ENCODE data around the gene COX6A2. TPM values are rescaled to one million over a fixed set of nuclear protein-coding genes. Genes with fewer than 3 reads are reported as not detected.

COX6A2 gene
- total and polyA plus RNA-seq, 2 donors (not counting 3 experiments of a cell fraction or from before 2014, with no cell fraction given) = not detected

GRCh38 chr16:31465788-31466370, 37.7 kb upstream of the COX6A2 start:
- POLR2A ChIA-PET = no interaction called here
- H3K9ac ChIP-seq (replicated peaks; ENCODE audit: extremely low read depth, insufficient read depth, low read length) = no peak overlapping the region
- no peak overlapping the region for H2AFZ ChIP-seq (ENCODE audit: low read depth, low read length)
- peaks cover 4% of the 10 kb centered on the region for H3K79me2 ChIP-seq (ENCODE audit: control insufficient read depth, insufficient read depth, low read length)
- intact Hi-C loops (cut with micrococcal nuclease) (no loop called here), dilution Hi-C loops (cut with MboI; ENCODE audit: extremely low pct_ligation_motif_present, low sequenced_read_pairs) (no loop called here)
- CTCF ChIA-PET = no interaction called here
- BruUV-seq (replicated peaks) = no TSS peak
- H3K36me3 ChIP-seq (ENCODE audit: control insufficient read depth in 2 of 2, extremely low read depth in 1 of 2, insufficient read depth in 2 of 2, low read length in 2 of 2) = peaks cover 6 to 27% of the 10 kb centered on the region in 2 experiments
- FAIRE-seq (no peak), DNase-seq (ENCODE audit: low read depth, low spot score) (no peak)
- no peak overlapping the region for H3K27ac ChIP-seq (ENCODE audit: insufficient read depth, low read depth, low read length)
- no peak overlapping the region for H3K4me2 ChIP-seq (ENCODE audit: insufficient read depth, low read length)
- no peak for TF ChIP-seq POLR2AphosphoS5 (IDR thresholded peaks at IDR 0.05; ENCODE audit: insufficient read depth, low read depth, low read length)
- TF ChIP-seq MYC (IDR thresholded peaks at IDR 0.05; ENCODE audit: low read depth, low read length) = no peak
- no peak for TF ChIP-seq CTCF (IDR thresholded peaks at IDR 0.05; ENCODE audit: extremely low read depth in 1 of 2, insufficient read depth in 1 of 2, low read depth in 1 of 2, low read length in 2 of 2)
- TF ChIP-seq EZH2 (IDR thresholded peaks at IDR 0.05; ENCODE audit: borderline replicate concordance, low read depth, low read length, severe bottlenecking) = no peak
- TF ChIP-seq FOS (IDR thresholded peaks at IDR 0.05; ENCODE audit: borderline replicate concordance, insufficient read depth, low read length) = no peak
- no peak for TF ChIP-seq JUN (IDR thresholded peaks at IDR 0.05; ENCODE audit: borderline replicate concordance, insufficient read depth, insufficient read length, low read depth)
- no peak for TF ChIP-seq POLR2A (IDR thresholded peaks at IDR 0.05; ENCODE audit: low read depth, low read length)
- TF ChIP-seq MAX (IDR thresholded peaks at IDR 0.05; ENCODE audit: insufficient read depth, insufficient read length) = no peak
- no peak for TF ChIP-seq GATA2 (IDR thresholded peaks at IDR 0.05; ENCODE audit: insufficient read depth, insufficient read length, low read depth, low read length)
- H3K9me3 ChIP-seq (replicated peaks; ENCODE audit: control insufficient read depth, insufficient read depth, low read length) = no peaks in the 10 kb centered on the region
- H3K4me1 ChIP-seq (ENCODE audit: control insufficient read depth, extremely low read depth, insufficient read depth, low read length) = peaks cover under 1% of the 10 kb centered on the region
- H3K9me1 ChIP-seq (replicated peaks; ENCODE audit: control insufficient read depth, extremely low read depth, insufficient read depth, low read length) = no peaks in the 10 kb centered on the region
- H3K4me3 ChIP-seq (replicated peaks in 1 of 3; ENCODE audit: insufficient read depth in 1 of 3, low read depth in 1 of 3, low read length in 3 of 3) = no peak overlapping the region
- H4K20me1 ChIP-seq (replicated peaks; ENCODE audit: control insufficient read depth, extremely low read depth, insufficient read depth, low read length) = no peaks in the 10 kb centered on the region
- H3K27me3 ChIP-seq (ENCODE audit: control insufficient read depth in 2 of 2, insufficient read depth in 2 of 2, low read length in 2 of 2) = no peaks in the 10 kb centered on the region
